Activated CD8-positive, alpha-beta memory T cell treated with anti-CD3 and anti-CD28 coated beads, Interleukin-2, amount 50 U/mL, for 24 hours (primary cell): ENCODE results near the gene NELFE.
"Not testable (repeated sequence)": the region's sequence is repeated elsewhere in the genome, so short reads cannot be mapped to it uniquely, and the experiment has no call there.

Experiments used
- DNase-seq: peaks from one replicate; pipeline ENCODE4 v3.0.0-alpha.2; 2020; ENCODE audit errors: extremely low read depth

NELFE gene

DNA sequence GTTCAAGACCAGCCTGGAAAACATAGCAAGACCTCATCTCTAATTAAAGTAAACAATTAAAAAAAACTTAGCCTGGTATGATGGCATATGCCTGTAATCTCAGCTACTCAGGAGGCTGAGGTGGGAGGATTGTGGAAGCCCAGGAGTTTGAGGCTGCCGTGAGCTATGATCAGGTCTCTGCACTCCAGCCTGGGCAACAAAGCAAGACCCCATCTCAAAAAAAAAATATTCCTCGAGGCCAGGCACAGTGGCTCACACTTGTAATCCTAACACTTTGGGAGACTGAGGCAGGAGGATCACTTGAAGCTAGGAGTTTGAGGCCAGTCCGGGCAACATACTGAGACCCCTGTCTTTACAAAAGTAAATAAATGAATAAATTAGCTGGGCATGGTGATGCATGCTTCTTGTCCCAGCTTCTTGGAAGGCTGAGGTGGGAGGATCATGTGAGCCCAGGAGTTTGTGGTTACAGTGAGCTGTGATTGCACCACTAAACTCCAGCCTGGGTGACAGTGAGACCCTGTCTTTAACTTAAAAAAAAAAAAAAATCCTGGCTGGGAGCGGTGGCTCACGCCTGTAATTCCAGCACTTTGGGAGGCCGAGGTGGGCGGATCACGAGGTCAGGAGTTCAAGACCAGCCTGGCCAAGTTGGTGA, 40.6 kb downstream of the NELFE start:
- no peak for DNase-seq

DNA sequence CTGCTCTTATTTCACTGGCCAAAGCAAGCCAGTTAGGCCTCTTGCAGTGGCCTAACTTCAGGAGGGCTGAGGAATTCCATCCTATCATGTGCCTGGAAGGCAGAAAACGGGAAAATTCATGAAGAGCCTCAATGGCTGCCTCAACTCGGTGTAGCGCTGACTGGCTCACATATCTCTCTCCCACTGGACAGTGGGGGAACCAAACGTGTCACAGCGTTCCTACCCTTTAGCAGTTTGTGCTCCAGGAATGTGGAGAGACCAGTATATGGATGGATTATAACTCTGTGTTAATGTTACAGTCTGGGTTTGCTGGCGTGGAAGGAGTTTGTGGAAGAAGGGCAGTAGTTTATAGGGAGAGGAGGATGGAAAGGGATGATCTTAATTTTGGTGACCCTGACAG, 43.0 kb downstream of the NELFE start:
- no peak for DNase-seq

DNA sequence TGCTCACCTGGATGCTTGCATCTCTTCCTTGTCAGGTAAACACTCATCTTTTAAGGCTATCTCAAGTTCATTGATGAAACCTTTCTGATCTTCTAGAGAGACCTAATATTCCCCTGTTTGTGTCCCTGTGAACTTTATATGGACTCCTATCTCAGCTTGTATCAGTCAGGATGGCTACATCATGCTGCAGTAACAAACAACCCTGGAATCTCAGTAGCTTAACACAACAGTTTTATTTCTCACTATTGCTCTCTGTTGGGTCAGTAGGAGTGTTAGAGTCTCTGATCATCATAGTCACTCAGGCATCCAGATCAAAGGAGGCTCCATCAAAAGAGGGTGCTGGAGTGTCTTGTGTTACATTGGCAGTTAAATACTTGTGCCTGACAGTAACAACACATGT, 43.4 kb downstream of the NELFE start:
- DNase-seq = no peak

DNA sequence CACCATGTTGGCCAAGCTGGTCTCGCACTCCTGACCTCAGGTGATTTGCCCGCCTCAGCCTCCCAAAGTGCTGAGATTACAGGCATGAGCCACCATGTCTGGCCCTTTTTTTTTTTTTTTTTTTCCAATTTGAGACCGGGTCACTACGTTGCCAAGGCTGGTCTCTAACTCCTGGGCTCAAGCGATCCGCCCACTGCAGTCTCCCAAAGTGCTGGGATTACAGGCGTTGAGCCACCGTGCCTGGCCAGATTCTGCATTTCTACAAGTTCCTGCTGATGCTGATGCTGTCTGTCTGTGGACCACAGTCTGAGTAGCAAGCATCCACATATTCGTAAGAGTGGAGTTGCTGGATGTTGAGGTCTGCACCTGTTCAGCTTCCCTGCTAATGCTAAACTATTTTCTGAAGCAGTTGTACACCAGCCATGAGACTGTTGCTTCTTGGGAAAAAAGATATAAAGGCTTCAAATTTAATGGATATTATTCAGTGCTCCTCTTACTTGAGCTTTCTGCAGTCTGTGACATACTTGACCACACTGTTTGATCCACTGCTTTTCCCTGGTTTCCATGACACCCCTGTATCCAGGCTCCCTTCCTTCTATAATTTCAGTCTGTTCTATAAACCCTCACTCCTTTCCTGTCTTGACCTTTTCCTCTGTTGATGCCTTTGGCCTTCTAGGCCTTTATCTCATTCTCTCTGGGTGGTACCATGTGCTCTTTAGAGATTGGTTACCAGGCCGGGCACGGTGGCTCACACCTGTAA, 46.8 kb downstream of the NELFE start:
- DNase-seq = no peak

DNA sequence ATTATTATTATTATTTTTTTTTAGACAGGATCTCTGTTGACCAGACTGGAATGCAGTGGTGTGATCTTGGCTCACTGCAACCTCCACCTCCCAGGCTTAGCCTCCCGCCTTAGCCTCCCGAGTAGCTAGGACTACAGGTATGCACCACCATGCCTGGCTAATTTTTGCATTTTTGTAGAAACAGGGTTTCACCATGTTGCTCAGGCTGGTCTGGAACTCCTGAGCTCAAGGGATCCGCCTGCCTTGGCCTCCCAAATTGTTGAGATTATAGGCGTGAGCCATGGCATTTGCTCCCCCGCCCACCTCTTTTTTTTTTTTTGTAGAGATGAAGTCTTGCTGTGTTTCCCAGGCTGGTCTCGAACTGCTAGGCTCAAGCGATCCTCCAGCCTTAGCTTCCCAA, 49.5 kb downstream of the NELFE start:
- not testable (repeated sequence) for DNase-seq

DNA sequence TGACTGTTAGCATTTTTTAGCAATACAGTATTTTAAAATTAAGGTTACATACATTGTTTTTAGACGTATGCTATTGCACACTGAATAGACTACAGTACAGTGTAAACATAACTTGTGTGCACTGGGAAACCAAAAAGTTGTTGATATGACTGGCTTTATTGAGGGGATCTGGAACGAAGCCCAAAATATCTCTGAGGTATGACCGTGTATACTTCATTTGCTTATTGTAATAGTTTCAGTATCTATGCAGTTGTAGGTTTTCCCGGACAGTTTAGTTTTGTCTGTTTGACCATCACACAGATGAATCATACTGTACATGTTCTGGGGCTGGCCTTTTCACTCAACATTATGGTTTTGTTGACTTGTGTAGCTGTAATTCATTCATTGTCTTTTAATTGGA, 50.0 kb downstream of the NELFE start:
- DNase-seq = no peak

DNA sequence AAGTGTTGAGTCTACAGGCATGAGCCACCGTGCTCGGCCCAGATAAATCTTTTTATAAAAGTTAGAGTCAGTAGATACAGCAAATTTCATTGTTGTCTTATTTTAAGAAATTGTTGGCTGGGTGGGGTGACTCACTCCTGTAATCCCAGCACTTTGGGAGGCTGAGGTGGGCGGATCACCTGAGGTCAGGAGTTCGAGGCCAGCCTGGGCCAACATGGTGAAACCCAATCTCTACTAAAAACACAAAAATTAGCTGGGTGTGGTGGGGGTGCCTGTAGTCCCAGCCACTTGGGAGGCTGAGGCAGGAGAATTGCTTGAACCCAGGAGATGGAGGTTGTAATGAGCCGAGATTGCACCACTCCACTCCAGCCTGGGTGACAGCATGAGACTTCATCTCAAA, 50.5 kb downstream of the NELFE start:
- not testable (repeated sequence) for DNase-seq

DNA sequence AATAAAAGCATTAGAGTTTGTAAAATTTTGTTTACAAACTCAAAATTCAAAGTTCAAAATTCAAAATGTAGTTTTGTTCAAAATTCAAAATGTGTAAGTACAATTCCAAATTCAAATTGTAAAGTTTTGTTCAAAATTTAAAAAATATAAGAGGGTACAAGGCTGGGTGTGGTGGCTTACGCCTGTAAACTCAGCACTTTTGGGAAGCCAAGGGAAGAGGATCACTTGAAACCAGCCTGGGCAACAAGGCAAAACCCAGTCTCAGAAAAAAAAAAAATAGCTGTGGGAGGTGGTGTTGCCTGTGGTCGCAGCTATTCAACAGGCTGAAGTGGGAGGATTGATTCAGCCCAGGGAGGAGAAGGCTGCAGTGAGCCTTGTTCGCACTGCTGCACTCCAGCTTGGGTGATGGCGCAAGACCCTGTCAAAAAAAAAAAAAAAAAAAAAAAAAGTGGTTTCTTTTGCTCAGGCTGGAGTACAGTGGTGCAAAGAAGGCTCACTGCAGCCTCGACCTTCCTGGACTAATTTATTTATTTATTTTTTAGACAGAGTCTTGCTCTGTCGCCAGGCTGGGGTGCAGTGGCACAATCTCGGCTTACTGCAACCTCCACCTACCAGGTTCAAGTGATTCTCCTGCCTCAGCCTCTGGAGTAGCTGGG, 51.5 kb downstream of the NELFE start:
- no peak for DNase-seq

DNA sequence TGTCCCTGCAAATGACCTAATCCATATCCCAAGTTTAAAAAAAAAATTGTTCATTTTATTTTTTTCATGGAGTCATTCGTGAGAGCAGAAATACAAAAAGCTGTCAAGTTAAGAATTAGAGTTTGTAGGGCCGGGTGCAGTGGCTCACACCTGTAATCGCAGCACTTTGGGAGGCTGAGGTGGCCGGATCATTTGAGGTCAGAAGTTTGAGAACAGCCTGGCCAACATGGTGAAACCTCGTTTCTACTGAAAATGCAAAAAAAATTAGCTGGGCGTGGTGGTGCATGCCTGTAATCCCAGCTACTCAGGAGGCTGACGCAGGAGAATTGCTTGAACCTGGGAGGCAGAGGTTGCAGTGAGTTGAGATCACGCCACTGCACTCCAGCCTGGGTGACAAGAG, 52.0 kb downstream of the NELFE start:
- DNase-seq = not testable (repeated sequence)

DNA sequence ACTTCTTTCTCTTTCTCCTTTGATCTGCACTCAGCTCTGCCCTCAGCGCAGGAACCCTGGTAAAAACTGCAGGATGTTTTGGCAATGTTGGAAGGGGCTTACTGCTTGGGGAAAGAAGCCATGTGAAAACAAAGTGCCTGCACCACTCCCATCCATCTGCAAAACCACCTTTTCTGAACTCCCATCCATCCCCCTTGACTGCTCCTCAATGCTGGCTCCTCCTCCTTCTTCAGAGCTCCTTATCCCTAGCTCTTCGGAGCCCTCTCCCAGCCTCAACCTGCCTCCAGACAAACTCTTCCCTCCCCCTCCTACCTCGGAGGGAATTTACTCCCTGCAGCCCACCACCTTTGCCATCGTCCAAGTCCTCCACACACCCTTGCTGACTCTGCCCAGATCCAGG, 52.6 kb downstream of the NELFE start:
- DNase-seq = no peak

DNA sequence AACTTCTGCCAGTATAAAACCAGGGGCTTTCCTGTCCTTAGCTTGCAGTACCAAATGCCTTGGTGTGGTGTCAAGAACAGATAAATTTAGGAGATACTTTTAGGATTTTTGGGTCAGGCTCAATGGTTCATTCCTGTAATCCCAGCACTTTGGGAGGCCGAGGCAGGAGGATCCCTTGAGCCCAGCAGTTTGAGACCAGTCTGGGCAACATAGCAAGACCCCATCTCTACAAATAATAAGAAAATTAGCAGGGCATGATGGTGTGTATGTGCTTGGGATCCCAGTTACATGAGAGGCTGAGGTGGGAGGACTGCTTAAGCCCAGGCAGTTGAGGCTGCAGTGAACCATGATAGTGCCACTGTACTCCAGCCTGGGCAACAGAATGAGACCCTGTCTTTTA, 53.7 kb downstream of the NELFE start:
- DNase-seq = no peak

DNA sequence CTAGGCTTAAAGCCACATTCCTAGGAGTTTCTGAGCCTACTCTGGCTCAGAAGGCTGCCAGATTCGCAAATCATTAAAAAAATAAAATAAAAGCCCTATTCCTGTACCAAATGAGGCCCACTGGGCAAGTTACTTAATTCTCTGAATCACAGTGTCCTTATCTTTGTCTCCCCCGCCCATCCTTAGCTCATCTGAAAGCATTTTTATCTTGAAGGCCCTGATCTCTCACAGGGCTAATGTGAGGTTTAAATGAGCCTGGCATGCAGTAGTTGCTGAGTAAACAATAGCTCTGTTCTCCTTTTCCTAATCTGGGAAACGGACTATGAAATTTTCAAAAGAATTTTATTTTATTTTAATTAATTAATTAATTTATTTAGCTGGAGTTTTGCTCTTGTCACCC, 54.8 kb downstream of the NELFE start:
- no peak for DNase-seq
